Transverse colon (tissue), 4 donors: ENCODE measurements around the gene CD53.

Source experiments
- EP300 ChIP-seq: sonication (generic); formaldehyde crosslinking; IDR thresholded peaks from one replicate; pipeline ENCODE4 v1.6.1; 2017; ENCODE audit warnings: antibody characterized with exemption, low read depth
- POLR2AphosphoS5 ChIP-seq, 3 donors: sonication (generic); formaldehyde crosslinking; IDR thresholded peaks; one replicate each; pipeline ENCODE4 v1.6.1; 2016; ENCODE audit warnings: antibody characterized with exemption in 3 of 3
- TF ChIP-seq, protein P1 (sequence below), 5 experiments: fragments of 200-600 bp in 3 of 5; fragments of 450-650 bp in 2 of 5; sonication (generic) in 3 of 5; IDR thresholded peaks; 1 replicate in 2 of 5; 2 replicates in 3 of 5; pipeline ENCODE4 v1.5.1; 2016 to 2017; ENCODE audit warnings: antibody characterized with exemption in 5 of 5, inconsistent platforms in 3 of 5, mild to moderate bottlenecking in 2 of 5, moderate library complexity in 1 of 5

DNA sequence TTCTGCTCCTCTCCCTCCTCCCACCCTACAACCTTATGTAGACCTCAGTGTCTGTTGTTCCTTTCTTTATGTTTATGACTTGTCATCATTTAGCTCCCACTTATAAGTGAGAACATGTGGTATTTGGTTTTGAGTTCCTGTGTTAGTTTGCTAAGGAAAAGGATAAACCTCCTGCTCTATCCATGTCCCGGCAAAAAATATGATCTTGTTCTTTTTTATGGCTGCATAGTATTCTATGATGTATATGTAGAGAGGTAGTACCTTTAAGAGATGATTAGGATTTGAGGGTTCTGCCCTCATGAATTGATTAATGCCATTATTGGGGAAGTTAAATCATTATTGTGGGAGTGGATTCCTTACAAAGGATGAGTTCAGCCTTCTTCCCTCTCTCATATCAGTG lies 49.0 kb downstream of the CD53 start:
- TF ChIP-seq, protein P1, sequence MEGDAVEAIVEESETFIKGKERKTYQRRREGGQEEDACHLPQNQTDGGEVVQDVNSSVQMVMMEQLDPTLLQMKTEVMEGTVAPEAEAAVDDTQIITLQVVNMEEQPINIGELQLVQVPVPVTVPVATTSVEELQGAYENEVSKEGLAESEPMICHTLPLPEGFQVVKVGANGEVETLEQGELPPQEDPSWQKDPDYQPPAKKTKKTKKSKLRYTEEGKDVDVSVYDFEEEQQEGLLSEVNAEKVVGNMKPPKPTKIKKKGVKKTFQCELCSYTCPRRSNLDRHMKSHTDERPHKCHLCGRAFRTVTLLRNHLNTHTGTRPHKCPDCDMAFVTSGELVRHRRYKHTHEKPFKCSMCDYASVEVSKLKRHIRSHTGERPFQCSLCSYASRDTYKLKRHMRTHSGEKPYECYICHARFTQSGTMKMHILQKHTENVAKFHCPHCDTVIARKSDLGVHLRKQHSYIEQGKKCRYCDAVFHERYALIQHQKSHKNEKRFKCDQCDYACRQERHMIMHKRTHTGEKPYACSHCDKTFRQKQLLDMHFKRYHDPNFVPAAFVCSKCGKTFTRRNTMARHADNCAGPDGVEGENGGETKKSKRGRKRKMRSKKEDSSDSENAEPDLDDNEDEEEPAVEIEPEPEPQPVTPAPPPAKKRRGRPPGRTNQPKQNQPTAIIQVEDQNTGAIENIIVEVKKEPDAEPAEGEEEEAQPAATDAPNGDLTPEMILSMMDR (IDR thresholded peaks at IDR 0.05): no peak
- TF ChIP-seq POLR2AphosphoS5 (IDR thresholded peaks at IDR 0.05) (no peak), EP300 (no peak)
